DMS153 treated with DMSO at 0.1 percent for 48 hours (cell line): ENCODE results near the gene ST6GAL1.
"Not testable (repeated sequence)": the region's sequence is repeated elsewhere in the genome, so short reads cannot be mapped to it uniquely, and the experiment has no call there.

Source experiments
- DNase-seq: peaks from one replicate; lab custom pipeline; 2025; ENCODE audit not compliant: unreplicated experiment; lab: John Stamatoyannopoulos, UW

Gene ST6GAL1

GRCh38 chr3:186991470-186991869 is 61.1 kb downstream of the ST6GAL1 start:
- DNase-seq: no peak

GRCh38 chr3:186992096-186992495 is 61.8 kb downstream of the ST6GAL1 start:
- DNase-seq: not testable (repeated sequence)

GRCh38 chr3:186993210-186993782 is 63.0 kb downstream of the ST6GAL1 start:
- no peak for DNase-seq

- DNase-seq: no peak
Observed at GRCh38 chr3:186994000-186994955, 64.0 kb downstream of the ST6GAL1 start.

GRCh38 chr3:186996356-186996755 is 66.0 kb downstream of the ST6GAL1 start:
- DNase-seq: no peak

- DNase-seq: no peak
Observed at GRCh38 chr3:186997061-186997460, 66.7 kb downstream of the ST6GAL1 start.

- DNase-seq: no peak
Observed at GRCh38 chr3:186997473-186997939, 67.2 kb downstream of the ST6GAL1 start.

GRCh38 chr3:186998937-186999368 is 68.6 kb downstream of the ST6GAL1 start:
- DNase-seq: no peak

GRCh38 chr3:187000711-187001151 is 70.4 kb downstream of the ST6GAL1 start:
- no peak for DNase-seq

- no peak for DNase-seq
Observed at GRCh38 chr3:187002915-187003314, 72.6 kb downstream of the ST6GAL1 start.

GRCh38 chr3:187005827-187006481 is 75.6 kb downstream of the ST6GAL1 start:
- no peak for DNase-seq

GRCh38 chr3:187006864-187007630 is 76.7 kb downstream of the ST6GAL1 start:
- no peak for DNase-seq

GRCh38 chr3:187010382-187010781 is 80.1 kb downstream of the ST6GAL1 start:
- DNase-seq: not testable (repeated sequence)

- DNase-seq: no peak
Observed at GRCh38 chr3:187011915-187012314, 81.6 kb downstream of the ST6GAL1 start.

- DNase-seq: no peak
Observed at GRCh38 chr3:187012609-187013051, 82.3 kb downstream of the ST6GAL1 start.

GRCh38 chr3:187013159-187013716 is 82.9 kb downstream of the ST6GAL1 start:
- no peak for DNase-seq

- no peak for DNase-seq
Observed at GRCh38 chr3:187014417-187014864, 84.1 kb downstream of the ST6GAL1 start.

- no peak for DNase-seq
Observed at GRCh38 chr3:187015903-187016638, 85.7 kb downstream of the ST6GAL1 start.

GRCh38 chr3:187016639-187017345 is 86.5 kb downstream of the ST6GAL1 start:
- no peak for DNase-seq
